Retinal pigment epithelial cell (primary cell): ENCODE data around the gene DIAPH1.

Experiments used
- DNase-seq: peaks from one replicate; pipeline ENCODE4 v3.0.0-alpha.2; 2010; ENCODE audit warnings: low read depth
- H3K4me3 ChIP-seq: 2 replicates; pipeline ENCODE4 v1.5.1; 2011; ENCODE audit warnings: mild to moderate bottlenecking, low read length, control low read depth, moderate library complexity
- CTCF ChIP-seq: conservative IDR thresholded peaks from 2 replicates; pipeline ENCODE4 v1.5.1; 2011; ENCODE audit warnings: low read depth, low read length, control low read depth, inconsistent platforms

DIAPH1 gene

GRCh38 chr5:141519605-141520565 is 98.9 kb downstream of the DIAPH1 start:
- no peak overlapping the region for H3K4me3 ChIP-seq
- no peak for TF ChIP-seq CTCF
- no peak for DNase-seq

- no peak for TF ChIP-seq CTCF
- H3K4me3 ChIP-seq = no peak overlapping the region
- no peak for DNase-seq
Observed at GRCh38 chr5:141518618-141519015, 100.2 kb downstream of the DIAPH1 start.

GRCh38 chr5:141517880-141518617 is 100.8 kb downstream of the DIAPH1 start:
- TF ChIP-seq CTCF = no peak
- no peak for DNase-seq
- no peak overlapping the region for H3K4me3 ChIP-seq

- DNase-seq = no peak
- H3K4me3 ChIP-seq = no peak overlapping the region
- no peak for TF ChIP-seq CTCF
Observed at GRCh38 chr5:141517312-141517711, 101.5 kb downstream of the DIAPH1 start.

GRCh38 chr5:141516672-141517025 is 102.2 kb downstream of the DIAPH1 start:
- no peak for TF ChIP-seq CTCF
- no peak for DNase-seq
- H3K4me3 ChIP-seq = no peak overlapping the region

GRCh38 chr5:141515946-141516671 is 102.7 kb downstream of the DIAPH1 start:
- no peak for DNase-seq
- no peak overlapping the region for H3K4me3 ChIP-seq
- no peak for TF ChIP-seq CTCF
